Measurements from ENCODE around the gene SPDYA.
"Not testable (repeated sequence)": the region's sequence is repeated elsewhere in the genome, so short reads cannot be mapped to it uniquely, and the experiment has no call there.

Gene SPDYA

GRCh38 chr2:28810384-28811285 is at the start of gene SPDYA:
SPDYA (plus strand) TSS chr2:28810834; CDS start chr2:28816015, 5,181 bp downstream.
- DNase-seq (ENCODE audit: low spot score): peak; percentile 79

GRCh38 chr2:28761420-28761819 is 49.2 kb upstream of the SPDYA start:
- DNase-seq (ENCODE audit: low spot score): no peak

GRCh38 chr2:28764909-28765711 is 45.5 kb upstream of the SPDYA start:
- no peak for DNase-seq (ENCODE audit: low spot score)

- no peak for DNase-seq (ENCODE audit: low spot score)
These were observed 44.6 kb upstream of the SPDYA start for GRCh38 chr2:28766070-28766469.

- no peak for DNase-seq (ENCODE audit: low spot score)
These were observed 43.3 kb upstream of the SPDYA start for GRCh38 chr2:28767337-28767736.

- DNase-seq (ENCODE audit: low spot score): no peak
These were observed 42.2 kb upstream of the SPDYA start for GRCh38 chr2:28768422-28768821.

GRCh38 chr2:28768952-28769351 is 41.7 kb upstream of the SPDYA start:
- no peak for DNase-seq (ENCODE audit: low spot score)

GRCh38 chr2:28772351-28772750 is 38.3 kb upstream of the SPDYA start:
- DNase-seq (ENCODE audit: low spot score): no peak

GRCh38 chr2:28776471-28776870 is 34.2 kb upstream of the SPDYA start:
- no peak for DNase-seq (ENCODE audit: low spot score)

GRCh38 chr2:28778392-28778791 is 32.2 kb upstream of the SPDYA start:
- DNase-seq (ENCODE audit: low spot score): no peak

GRCh38 chr2:28779001-28779400 is 31.6 kb upstream of the SPDYA start:
- no peak for DNase-seq (ENCODE audit: low spot score)

GRCh38 chr2:28780496-28780895 is 30.1 kb upstream of the SPDYA start:
- no peak for DNase-seq (ENCODE audit: low spot score)

- DNase-seq (ENCODE audit: low spot score): no peak
These were observed 28.2 kb upstream of the SPDYA start for GRCh38 chr2:28782423-28782822.

GRCh38 chr2:28784570-28784969 is 26.1 kb upstream of the SPDYA start:
- DNase-seq (ENCODE audit: low spot score): not testable (repeated sequence)

- DNase-seq (ENCODE audit: low spot score): no peak
These were observed 14.0 kb upstream of the SPDYA start for GRCh38 chr2:28796620-28797019.

GRCh38 chr2:28801726-28802125 is 8.9 kb upstream of the SPDYA start:
- no peak for DNase-seq (ENCODE audit: low spot score)

GRCh38 chr2:28802975-28803429 is 7.6 kb upstream of the SPDYA start:
- no peak for DNase-seq (ENCODE audit: low spot score)

GRCh38 chr2:28809927-28810326 is 707 bp upstream of the SPDYA start:
- DNase-seq (ENCODE audit: low spot score): no peak

- DNase-seq (ENCODE audit: low spot score): no peak
These were observed 7.4 kb downstream of the SPDYA start for GRCh38 chr2:28818053-28818452.

GRCh38 chr2:28821295-28821958 is 10.8 kb downstream of the SPDYA start:
- DNase-seq (ENCODE audit: low spot score): peak; percentile 79

GRCh38 chr2:28822036-28822435 is 11.4 kb downstream of the SPDYA start:
- DNase-seq (ENCODE audit: low spot score): no peak

GRCh38 chr2:28824207-28824606 is 13.6 kb downstream of the SPDYA start:
- DNase-seq (ENCODE audit: low spot score): no peak
